GM23338 (cell line): ENCODE measurements around the gene ABO.
"Not testable (repeated sequence)": the region's sequence is repeated elsewhere in the genome, so short reads cannot be mapped to it uniquely, and the experiment has no call there.

ENCODE experiments used
- CTCF ChIP-seq, 2 experiments: fragments of 200-600 bp in 1 of 2; sonication (generic) in 1 of 2; conservative IDR thresholded peaks; 2 replicates each; pipeline versions ENCODE4 v1.5.1 to v1.6.1; 2016 to 2017; ENCODE audit warnings: antibody characterized with exemption in 2 of 2, low read depth in 2 of 2, mild to moderate bottlenecking in 2 of 2, moderate library complexity in 1 of 2
- EZH2 ChIP-seq: fragments of 200-600 bp; sonication (generic); IDR thresholded peaks from one replicate; pipeline ENCODE4 v1.8.0; 2017; ENCODE audit warnings: antibody characterized with exemption, mild to moderate bottlenecking, low read depth; ENCODE audit not compliant: unreplicated experiment
- EZH2phosphoT487 ChIP-seq: fragments of 200-600 bp; sonication (generic); IDR thresholded peaks from one replicate; pipeline ENCODE4 v1.8.1; 2018; ENCODE audit warnings: antibody characterized with exemption; ENCODE audit not compliant: unreplicated experiment
- NANOG ChIP-seq: IDR thresholded peaks from 2 replicates; pipeline ENCODE4 v1.6.1; 2016; ENCODE audit warnings: antibody characterized with exemption, borderline replicate concordance
- POLR2AphosphoS5 ChIP-seq: IDR thresholded peaks from 2 replicates; pipeline ENCODE4 v1.6.1; 2016; ENCODE audit warnings: antibody characterized with exemption, low read depth
- REST ChIP-seq: IDR thresholded peaks from one replicate; pipeline ENCODE4 v1.6.1; 2018; ENCODE audit warnings: antibody characterized with exemption; ENCODE audit not compliant: unreplicated experiment

- not testable (repeated sequence) for TF ChIP-seq CTCF (conservative IDR thresholded peaks at IDR 0.05; ENCODE audit: low read depth in 2 of 2); POLR2AphosphoS5; REST; EZH2; NANOG; EZH2phosphoT487
Measured at GRCh38 chr9:133269136-133269535, 5.9 kb downstream of the ABO start.
